Skin of body (tissue), 2 donors: Measurements from ENCODE around the gene PTPRB. TPM values are rescaled to one million over a fixed set of nuclear protein-coding genes. Genes with fewer than 3 reads are reported as not detected.

Experiments
- DNase-seq: peaks from one replicate; lab custom pipeline; 2025; lab: John Stamatoyannopoulos, UW
- total RNA-seq: library from RNA; depleted of rRNA; stranded (reverse); fragments of >200 nt; gene quantifications from one replicate; pipeline ENCODE4 v1.2.3, GENCODE V29; 2014

Gene PTPRB
- total RNA-seq = 13.1 TPM

- no peak for DNase-seq
Measured at GRCh38 chr12:70637303-70638085, at the start of gene PTPRB. Gene PTPRB, minus strand, starts transcription at chr12:70637429. Its CDS starts 34 bp downstream, at chr12:70637395.

GRCh38 chr12:70686907-70687306 is 49.7 kb upstream of the PTPRB start:
- DNase-seq = no peak

DNA sequence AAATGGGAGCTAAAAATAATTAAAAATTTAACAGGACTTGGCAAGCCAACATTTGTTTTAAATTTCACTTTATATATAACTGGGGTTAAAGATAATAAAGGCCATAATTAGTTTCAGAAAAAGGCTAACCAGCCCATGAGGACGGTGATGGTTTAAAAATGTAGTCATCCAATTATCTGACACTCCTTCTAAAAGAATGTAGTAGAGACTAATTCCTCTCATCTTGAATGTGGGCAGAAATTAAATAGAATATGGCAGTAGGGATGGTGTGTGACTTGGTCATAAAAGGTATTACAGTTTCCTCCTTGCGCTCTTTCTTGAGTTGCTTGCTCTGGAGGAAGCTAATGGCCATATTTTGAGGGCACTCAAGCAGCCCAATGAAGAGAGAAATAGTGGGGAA is 49.1 kb upstream of the PTPRB start:
- no peak for DNase-seq

DNA sequence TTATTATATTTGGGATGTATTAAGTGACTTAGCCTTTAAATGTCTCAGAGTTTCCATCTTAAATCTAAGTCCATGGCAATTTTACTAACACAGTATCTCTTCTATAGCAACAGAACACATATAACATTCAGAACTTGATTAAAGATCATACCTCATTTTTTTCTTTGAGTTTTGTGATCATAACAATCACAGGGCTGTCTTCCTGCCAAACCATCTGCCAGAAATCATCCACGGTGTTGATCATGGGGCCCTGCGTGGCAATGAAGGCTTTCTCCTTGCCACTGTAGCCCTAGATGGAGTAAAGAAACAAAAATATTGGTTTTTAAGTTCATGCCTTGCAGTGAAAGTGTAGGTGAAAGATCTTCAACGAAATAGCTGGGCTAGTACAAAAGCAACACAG is 46.7 kb upstream of the PTPRB start:
- no peak for DNase-seq

- no peak for DNase-seq
Measured at GRCh38 chr12:70671698-70672097, 34.5 kb upstream of the PTPRB start.

- no peak for DNase-seq
Measured at GRCh38 chr12:70670948-70671347, 33.7 kb upstream of the PTPRB start.

- DNase-seq = no peak
Measured at GRCh38 chr12:70667253-70667652, 30.0 kb upstream of the PTPRB start.

GRCh38 chr12:70666364-70666763 is 29.1 kb upstream of the PTPRB start:
- DNase-seq = no peak

- DNase-seq = no peak
Measured at GRCh38 chr12:70664465-70664881, 27.2 kb upstream of the PTPRB start.

- DNase-seq = no peak
Measured at GRCh38 chr12:70663838-70664237, 26.6 kb upstream of the PTPRB start.

DNA sequence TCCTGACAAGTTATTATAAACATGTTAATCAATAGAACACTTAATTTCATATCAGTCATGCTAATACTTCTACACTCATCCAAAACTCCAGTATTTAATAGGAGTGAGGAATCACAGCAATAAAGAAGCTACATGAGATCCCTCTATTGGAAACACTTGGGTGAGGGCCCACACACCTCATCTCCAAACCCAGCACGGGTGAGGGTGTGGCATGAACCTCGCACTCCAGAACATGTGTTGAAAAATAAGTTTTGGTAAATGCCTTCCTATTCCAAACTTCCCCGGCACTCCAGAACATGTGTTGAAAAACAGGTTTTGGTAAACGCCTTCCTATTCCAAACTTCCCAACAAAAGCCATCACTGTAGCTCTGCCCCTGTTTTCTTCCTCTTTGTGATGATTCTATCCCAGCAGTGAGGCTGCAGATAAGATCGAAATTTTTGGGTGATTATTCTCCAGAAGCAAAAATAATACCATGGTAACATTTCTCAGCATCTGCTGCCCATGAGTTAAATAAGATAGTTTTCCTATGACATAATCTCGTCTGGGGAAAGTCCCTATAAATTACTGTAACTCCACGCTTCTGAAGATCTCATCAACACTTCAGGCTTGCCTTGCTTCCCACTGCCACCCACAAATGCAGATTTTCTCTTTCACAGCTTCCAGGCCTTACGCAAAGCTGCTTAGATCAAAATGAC is 24.4 kb upstream of the PTPRB start:
- DNase-seq = peak; percentile 54

DNA sequence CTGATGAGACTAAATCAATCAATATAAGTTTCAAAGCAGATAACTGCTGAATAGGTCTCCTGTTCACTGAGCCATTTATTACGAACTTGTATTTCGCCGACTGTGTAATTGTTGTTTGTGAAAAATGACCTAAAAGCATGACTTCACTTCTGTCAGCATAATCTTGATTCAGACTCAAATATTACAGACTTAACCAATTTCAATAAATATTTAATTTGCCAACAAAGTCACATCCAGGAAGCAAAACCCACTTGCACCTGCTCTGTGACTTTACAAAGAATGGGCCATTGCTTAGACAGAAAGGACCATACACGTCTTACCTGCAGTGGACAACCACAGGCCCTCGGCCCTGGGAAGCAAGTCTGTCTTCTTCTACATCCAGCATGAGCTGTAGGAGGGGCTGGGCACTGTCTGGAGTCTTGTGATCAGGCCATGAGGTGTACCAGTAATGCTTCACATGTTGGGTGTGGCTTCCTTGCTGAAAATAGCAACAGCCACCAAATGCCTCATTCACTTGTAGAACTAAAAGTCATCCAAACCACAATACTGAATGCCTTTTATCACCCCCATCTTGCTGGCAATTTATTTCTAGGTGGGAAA is 23.5 kb upstream of the PTPRB start:
- DNase-seq = peak; percentile 1

DNA sequence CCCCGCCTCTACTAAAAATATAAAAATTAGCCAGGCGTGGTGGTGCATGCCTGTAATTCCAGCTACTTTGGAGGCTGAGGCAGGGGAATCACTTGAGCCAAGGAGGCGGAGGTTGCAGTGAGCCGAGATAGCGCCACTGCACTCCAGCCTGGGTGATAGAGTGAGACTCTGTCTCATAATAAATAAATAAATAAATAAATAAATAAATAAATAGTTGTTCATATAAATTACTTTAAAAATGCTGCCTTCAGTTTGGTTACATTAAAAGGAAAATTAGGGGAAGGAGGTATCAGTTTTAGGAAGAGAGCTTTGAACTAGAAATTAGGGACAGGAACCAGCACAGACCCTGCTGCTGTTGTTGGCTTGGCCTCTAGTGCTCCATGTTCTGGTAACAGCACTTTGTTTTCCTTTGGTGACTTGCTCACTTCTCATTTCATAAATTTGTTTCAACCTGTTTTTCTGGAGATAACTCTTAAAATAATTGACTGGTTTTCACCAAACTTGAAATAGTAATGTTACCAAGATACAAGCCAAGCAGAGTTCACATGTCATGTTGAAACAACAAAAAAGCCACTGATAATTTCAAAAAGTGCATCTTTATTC is 22.9 kb upstream of the PTPRB start:
- no peak for DNase-seq

DNA sequence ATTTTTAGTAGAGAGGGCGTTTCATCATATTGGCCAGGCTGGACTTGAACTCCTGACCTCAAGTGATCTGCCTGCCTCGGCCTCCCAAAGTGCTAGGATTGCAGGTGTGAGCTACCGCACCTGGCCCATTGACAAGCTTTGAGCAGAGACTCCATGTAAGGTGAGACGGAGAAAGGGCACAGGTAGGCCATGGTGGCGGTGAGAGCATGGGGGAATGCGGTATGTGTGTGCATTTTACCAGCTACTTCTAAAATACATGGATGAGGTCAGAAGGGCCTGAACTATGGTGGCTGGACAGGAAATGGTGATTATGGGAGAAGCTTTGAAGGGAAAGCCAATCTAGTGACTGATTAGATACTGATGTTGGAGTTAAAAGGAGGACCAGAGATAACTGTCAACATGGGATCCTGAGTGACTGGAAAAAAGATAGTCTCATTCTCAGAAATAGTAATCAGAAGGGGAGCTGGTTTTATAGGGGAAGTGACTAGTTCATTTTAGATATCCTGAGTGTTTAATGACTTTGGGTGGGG is 21.9 kb upstream of the PTPRB start:
- no peak for DNase-seq

GRCh38 chr12:70657616-70658286 is 20.5 kb upstream of the PTPRB start:
- DNase-seq = no peak

DNA sequence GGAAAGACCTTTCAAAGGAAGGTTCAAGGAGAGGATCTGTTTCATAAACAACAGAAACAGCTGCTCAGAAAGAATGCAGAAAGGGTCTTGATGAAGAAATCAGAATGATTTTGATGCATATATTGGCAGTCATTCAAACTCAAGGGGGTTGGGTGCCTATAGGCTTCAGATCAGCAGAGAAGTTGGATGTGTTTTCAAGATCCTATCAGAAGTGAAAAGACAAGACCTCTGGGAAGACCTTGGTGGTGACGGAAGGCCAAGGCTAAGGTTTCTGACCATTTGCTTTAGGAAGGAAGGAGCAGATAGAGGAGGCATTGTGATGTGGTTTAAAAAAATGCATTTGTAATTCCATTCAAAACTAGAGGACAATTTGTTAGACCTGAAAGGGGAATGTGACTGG is 15.2 kb upstream of the PTPRB start:
- DNase-seq = no peak

GRCh38 chr12:70648831-70649230 is 11.6 kb upstream of the PTPRB start:
- DNase-seq = peak; percentile 12

GRCh38 chr12:70648191-70648590 is 11.0 kb upstream of the PTPRB start:
- no peak for DNase-seq

DNA sequence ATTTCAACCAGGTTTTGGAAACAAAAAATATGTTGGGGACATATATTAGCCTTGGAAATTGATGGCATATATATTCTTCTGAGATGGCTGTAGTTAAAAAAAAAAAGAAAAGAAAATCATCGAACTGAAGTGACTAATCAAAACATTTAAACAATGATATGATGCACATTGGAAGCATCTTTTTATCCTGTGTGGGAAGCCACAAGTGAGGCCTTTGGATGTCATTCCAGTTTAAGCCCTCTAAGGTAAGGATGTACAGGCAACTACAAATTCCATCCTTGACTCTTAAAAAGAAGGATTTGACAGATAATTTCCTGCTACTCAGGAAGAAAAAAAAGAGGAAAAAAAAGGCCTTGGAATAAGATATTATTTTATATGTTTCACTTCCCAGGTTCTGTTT is 9.6 kb upstream of the PTPRB start:
- DNase-seq = no peak

DNA sequence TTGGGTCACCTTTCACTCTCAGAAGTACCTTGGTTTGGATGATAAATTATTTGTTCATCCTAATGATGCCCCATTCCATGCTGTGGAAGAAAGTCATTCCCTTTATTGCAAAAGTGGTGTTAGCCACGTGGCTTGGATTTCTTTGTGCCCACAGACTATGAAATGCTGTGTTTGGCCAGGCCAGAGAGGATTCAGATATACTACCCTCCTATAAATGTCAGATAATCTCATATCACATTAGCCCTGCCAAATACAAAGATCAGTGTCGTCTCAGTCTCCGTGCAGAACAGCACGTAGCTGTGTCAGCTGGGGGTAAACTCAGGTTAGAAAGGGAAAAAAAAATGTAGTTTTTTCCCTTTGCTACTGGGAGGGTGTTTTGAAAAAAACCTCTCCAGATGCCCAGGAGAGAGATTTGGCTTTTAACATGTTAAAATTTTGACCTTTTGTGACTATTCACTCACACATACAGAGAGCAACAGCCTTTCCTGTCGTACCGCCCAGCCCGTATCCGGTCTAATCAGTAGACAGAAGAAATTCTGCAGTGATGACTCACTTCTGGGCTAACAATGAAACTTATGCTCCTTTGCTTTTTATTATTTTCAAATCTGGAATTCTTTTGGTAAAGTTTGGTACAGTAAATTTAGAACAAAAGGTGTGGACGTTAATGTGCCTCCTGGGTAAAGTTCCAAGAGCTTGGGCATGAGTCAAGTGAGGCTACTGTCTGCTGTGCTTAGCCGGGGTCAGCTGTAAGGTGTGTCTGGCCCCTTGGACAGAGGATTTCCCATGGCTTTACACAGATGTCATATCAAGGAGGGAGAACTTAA is 8.5 kb upstream of the PTPRB start:
- DNase-seq = peak; percentile 71
